ENCODE data around the gene CLCN3.
"Not testable (repeated sequence)": the region's sequence is repeated elsewhere in the genome, so short reads cannot be mapped to it uniquely, and the experiment has no call there.

CLCN3 gene

DNA sequence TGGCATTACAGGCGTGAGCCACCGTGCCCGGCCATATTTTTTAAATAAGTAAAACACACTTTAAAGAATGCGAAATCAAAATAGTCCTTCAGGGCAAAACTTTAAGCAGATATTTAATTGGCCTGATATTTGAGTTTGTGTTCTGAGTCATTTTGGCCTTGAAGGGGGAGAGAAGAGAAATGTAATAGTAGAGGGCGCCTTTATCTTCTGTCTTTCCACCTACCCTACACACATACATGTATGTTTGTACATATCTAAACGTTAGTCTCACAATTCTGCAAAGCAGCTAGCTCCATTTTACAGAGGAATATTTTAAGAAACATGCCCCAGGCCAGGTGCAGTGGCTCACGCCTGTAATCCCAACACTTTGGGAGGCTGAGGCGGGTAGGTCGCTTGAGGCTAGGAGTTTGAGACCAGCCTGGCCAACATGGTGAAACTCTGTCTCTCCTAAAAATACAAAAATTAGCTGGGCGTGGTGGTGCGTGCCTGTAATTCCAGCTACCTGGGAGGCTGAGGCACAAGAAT, 151.2 kb downstream of the CLCN3 start:
- DNase-seq (ENCODE audit: low read depth in 2 of 2, low spot score in 1 of 2), result not testable (repeated sequence)

Measured in stimulated activated CD8-positive, alpha-beta memory T cell treated with anti-CD3 and anti-CD28 coated beads, Interleukin-4, amount 100 ng/mL, for 1 hour (primary cell).